ENCODE measurements around the gene UQCRH.
"Not testable (repeated sequence)": the region's sequence is repeated elsewhere in the genome, so short reads cannot be mapped to it uniquely, and the experiment has no call there.

UQCRH gene

DNA sequence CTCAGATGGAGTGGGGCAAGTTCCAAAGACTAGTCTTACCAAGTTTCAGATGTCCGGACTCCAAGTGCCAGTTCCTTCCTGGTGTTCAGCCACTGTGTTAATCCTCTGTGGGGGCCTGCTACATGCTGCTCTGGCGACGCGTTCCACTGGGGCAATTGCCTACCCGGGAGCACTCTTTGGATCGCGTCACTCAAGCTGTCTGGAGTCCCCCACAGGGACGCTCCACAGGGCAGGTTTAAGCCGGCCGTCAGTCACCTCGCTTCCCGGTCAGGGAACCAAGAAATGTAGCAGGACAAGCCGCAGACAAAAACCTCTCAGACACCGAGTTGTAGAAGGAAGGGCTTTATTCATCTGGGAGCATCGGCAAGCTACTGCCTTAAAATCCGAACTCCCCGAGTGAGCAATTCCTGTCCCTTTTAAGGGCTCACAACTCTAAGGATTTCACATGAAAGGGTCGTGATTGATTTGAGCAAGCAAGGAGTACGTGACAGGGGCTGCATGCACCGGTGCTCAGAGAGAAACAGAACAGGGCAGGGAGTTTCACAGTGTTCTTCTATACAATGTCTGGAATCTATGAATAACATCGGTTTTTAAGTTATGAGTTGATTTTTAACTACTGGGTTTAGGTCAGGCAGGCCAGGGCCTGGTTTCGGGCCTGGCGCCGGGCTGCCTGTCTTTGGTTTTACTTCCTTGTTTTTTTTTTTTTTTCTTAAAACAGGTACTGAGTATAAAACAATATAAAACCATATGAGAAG is 28.5 kb downstream of the UQCRH start:
- not testable (repeated sequence) for DNase-seq (ENCODE audit: low read depth in 1 of 2, low spot score in 1 of 2)

GRCh38 chr1:46333300-46334029 is 30.0 kb downstream of the UQCRH start:
- no peak for DNase-seq (ENCODE audit: low read depth in 1 of 2, low spot score in 1 of 2)

GRCh38 chr1:46334030-46334384 is 30.5 kb downstream of the UQCRH start:
- DNase-seq (ENCODE audit: low read depth in 1 of 2, low spot score in 1 of 2) = no peak

DNA sequence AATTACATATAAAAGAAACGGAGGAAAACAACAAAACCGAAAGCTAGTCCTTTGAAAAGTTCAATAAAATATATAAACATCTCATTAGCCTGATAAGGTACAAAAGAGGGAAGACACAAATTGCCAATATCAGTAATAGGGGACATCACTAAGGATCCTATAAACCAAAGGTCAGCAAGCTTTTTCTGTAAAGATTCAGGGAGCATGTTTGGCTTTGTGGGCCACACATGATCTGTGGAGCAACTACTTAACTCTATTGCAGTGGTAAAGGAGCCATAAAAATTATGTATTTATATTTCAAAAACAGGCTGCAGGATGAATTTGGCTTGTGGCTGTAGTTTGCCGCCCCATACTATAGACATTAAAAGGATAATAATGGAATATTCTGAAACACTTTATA is 31.6 kb downstream of the UQCRH start:
- no peak for DNase-seq (ENCODE audit: low read depth in 1 of 2, low spot score in 1 of 2)

DNA sequence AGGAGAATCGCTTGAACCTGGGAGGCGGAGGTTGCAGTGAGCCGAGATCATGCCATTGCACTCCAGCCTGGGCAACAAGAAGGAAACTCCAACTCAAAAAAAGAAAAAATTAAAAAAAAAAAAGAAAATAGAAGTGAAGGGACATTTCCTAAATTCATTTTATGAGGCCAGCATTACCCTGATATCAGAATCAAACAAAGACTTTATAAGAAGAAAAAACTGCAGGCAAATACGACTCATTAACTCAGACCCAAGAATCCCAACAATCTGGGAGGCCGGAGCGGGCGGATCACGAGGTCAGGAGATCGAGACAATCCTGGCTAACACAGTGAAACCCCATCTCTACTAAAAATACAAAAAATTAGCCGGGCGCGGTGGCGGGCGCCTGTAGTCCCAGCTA is 33.9 kb downstream of the UQCRH start:
- DNase-seq (ENCODE audit: low read depth in 1 of 2, low spot score in 1 of 2) = not testable (repeated sequence)

DNA sequence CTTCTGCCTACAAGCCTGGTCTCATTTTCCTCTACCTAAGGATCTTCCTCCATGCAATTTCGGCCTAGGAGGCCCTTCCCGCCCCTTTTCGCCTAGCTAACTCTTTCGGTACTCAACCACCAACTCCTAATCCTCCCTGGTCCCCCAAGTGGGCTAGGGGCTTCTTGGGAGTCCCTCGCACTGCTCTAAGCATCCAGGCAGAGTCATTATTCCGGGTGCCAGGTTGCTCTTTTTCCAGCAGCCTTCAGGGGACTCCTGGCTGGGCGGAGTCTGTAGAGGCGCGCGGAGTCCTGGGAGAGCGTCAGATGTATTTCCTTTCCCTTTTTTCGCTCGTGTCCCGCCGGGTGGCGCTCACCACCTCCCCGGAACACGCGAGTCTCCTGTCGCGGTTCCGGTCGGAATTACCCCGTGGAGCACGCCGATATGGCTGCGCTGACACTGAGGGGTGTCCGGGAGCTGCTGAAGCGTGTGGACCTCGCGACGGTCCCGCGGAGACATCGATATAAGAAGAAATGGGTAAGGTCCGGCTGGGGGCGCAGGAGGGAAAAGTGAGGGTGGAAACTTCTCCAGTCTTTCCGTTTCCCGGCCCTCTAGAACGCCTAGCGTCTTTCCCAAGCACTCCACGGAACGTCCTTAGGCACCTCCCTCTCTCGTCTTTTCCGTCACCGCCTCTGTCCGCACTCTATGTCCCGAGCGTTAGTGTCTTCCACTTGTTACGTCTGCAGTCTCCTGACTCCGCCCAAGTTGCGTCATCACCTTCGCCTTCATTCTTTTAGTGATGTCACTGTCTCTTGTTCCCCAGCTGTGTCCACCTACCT is 37.1 kb downstream of the UQCRH start, which contains the start of gene NSUN4:
TSS of gene NSUN4 (plus strand) at position 404 of the 818 bp plus-strand sequence. CDS start at position 424, 20 bp downstream.
- peak; percentile 70 to 84 for DNase-seq (ENCODE audit: low read depth in 1 of 2, low spot score in 1 of 2)

- no peak for DNase-seq (ENCODE audit: low read depth in 1 of 2, low spot score in 1 of 2)
Measured at GRCh38 chr1:46341222-46342083, 38.0 kb downstream of the UQCRH start.

- no peak for DNase-seq (ENCODE audit: low read depth in 1 of 2, low spot score in 1 of 2)
Measured at GRCh38 chr1:46342084-46342656, 38.7 kb downstream of the UQCRH start.

GRCh38 chr1:46342677-46343350 is 39.3 kb downstream of the UQCRH start:
- no peak for DNase-seq (ENCODE audit: low read depth in 1 of 2, low spot score in 1 of 2)

- no peak for DNase-seq (ENCODE audit: low read depth in 1 of 2, low spot score in 1 of 2)
Measured at GRCh38 chr1:46343351-46343695, 39.8 kb downstream of the UQCRH start.

DNA sequence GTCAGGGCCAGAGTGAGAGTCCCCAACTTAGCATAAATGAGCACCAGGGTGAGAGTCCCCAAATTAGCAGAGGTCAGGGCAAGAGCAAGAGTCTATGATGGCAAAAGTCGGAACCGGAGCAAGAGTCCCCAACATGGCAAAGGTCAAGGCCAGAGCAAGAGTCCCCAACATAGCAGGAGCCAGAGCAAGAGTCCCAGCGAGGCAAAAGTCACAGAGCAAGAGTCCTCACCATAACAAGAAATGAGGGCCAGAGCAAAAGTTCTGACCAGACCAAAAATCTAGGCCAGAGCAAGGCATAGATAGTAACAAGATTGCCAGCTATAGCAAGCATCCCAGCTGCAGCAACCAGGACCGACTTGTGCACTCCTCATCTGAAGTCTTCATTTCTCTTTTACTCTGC is 40.2 kb downstream of the UQCRH start:
- DNase-seq (ENCODE audit: low read depth in 1 of 2, low spot score in 1 of 2) = no peak

GRCh38 chr1:46344481-46344880 is 41.0 kb downstream of the UQCRH start:
- no peak for DNase-seq (ENCODE audit: low read depth in 1 of 2, low spot score in 1 of 2)

DNA sequence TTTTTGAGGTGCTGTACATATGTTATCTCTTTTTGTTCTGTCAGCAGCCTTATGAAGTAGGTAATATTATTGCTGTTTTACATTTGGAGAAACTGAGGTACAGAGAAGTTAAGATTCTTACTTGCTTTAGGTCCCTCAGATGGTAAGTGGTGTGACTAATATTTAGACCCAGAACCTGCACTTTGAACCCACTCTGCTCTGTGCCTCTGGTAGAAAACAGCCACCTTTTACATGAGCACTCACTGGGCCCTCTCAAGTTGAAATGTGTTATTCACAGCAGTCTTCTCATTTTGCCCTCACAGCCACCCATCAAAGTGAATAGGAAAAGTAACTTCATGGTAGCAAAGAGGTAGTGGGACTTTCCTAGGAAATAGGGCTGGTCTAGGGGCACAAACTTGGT is 41.8 kb downstream of the UQCRH start:
- DNase-seq (ENCODE audit: low read depth in 1 of 2, low spot score in 1 of 2) = no peak

- DNase-seq (ENCODE audit: low read depth in 1 of 2, low spot score in 1 of 2) = no peak
Measured at GRCh38 chr1:46352363-46352762, 48.9 kb downstream of the UQCRH start.

DNA sequence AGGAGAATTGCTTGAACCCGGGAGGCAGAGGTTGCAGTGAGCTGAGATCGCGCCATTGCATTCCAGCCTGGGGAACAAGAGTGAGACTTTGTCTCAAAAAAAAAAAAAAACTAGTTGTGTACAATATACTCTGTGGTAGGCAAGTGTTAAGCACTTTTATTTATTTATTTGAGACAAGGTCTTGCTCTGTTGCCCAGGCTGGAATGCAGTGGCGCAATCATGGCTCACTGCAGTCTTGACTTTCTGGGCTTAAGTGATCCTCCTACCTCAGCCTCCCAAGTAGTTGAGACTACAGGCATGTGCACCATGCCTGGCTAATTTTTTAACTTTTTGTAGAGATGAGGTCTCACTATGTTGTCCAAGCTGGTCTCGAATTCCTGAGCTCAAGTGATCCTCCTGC is 52.4 kb downstream of the UQCRH start:
- DNase-seq (ENCODE audit: low read depth in 1 of 2, low spot score in 1 of 2) = not testable (repeated sequence)

GRCh38 chr1:46362158-46362557 is 58.7 kb downstream of the UQCRH start:
- DNase-seq (ENCODE audit: low read depth in 1 of 2, low spot score in 1 of 2) = no peak

GRCh38 chr1:46363121-46363520 is 59.6 kb downstream of the UQCRH start:
- no peak for DNase-seq (ENCODE audit: low read depth in 1 of 2, low spot score in 1 of 2)

- DNase-seq (ENCODE audit: low read depth in 1 of 2, low spot score in 1 of 2) = no peak
Measured at GRCh38 chr1:46364612-46365011, 61.1 kb downstream of the UQCRH start.

DNA sequence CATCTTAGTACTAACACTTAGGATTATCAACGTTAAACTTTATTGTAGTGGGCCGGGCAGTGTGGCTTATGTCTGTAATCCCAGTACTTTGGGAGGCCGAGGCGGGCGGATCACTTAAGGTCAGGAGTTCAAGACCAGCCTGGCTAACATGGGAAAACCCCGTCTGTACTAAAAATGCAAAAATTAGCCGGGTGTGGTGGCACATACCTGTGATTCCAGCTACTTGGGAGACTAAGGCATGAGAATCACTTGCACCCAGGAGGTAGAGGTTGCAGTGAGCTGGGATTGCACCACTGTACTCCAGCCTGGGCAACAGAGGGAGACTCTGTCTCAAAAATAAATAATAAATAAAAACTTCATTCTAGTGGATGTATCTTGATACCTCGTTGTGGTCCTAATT is 62.3 kb downstream of the UQCRH start:
- not testable (repeated sequence) for DNase-seq (ENCODE audit: low read depth in 1 of 2, low spot score in 1 of 2)

Measured in activated CD4-positive, alpha-beta T cell treated with anti-CD3 and anti-CD28 coated beads, Interleukin-2, amount 50 U/mL, for 24 hours (primary cell).